GM23248 (cell line): ENCODE results near the gene TIMM10.

Source experiments
- EZH2 ChIP-seq: fragments of 200-600 bp; sonication (generic); IDR thresholded peaks from 2 replicates; pipeline ENCODE4 v1.6.1; 2018; ENCODE audit warnings: antibody characterized with exemption, mild to moderate bottlenecking; ENCODE audit not compliant: insufficient read depth, poor library complexity, severe bottlenecking
- EZH2phosphoT487 ChIP-seq: fragments of 200-600 bp; sonication (generic); IDR thresholded peaks from 2 replicates; pipeline ENCODE4 v1.6.1; 2018; ENCODE audit warnings: antibody characterized with exemption, moderate library complexity, mild to moderate bottlenecking, low read depth; ENCODE audit not compliant: insufficient read depth

GRCh38 chr11:57544566-57544965 is 14.0 kb upstream of the TIMM10 start:
- TF ChIP-seq EZH2phosphoT487 = no peak
- TF ChIP-seq EZH2 = no peak
